ENCODE results near the gene RASGRF1.

Gene RASGRF1

GRCh38 chr15:79099692-79100091 lies 9.1 kb upstream of the RASGRF1 start:
- no peak for DNase-seq

GRCh38 chr15:79094611-79095021 lies 4.0 kb upstream of the RASGRF1 start:
- no peak for DNase-seq

- no peak for DNase-seq
Measured at GRCh38 chr15:79093352-79093935, 2.9 kb upstream of the RASGRF1 start.

GRCh38 chr15:79092382-79092781 lies 1.8 kb upstream of the RASGRF1 start:
- no peak for DNase-seq

- peak; percentile 77 for DNase-seq
Measured at GRCh38 chr15:79091204-79091867, 756 bp upstream of the RASGRF1 start.

GRCh38 chr15:79089890-79090486 lies 592 bp downstream of the RASGRF1 start:
- no peak for DNase-seq

GRCh38 chr15:79089331-79089889 lies 1.2 kb downstream of the RASGRF1 start:
- no peak for DNase-seq

- no peak for DNase-seq
Measured at GRCh38 chr15:79088426-79089205, 2.0 kb downstream of the RASGRF1 start.

- no peak for DNase-seq
Measured at GRCh38 chr15:79086814-79087213, 3.8 kb downstream of the RASGRF1 start.

- DNase-seq = no peak
Measured at GRCh38 chr15:79084308-79084968, 6.1 kb downstream of the RASGRF1 start.

GRCh38 chr15:79083154-79083553 lies 7.4 kb downstream of the RASGRF1 start:
- no peak for DNase-seq

GRCh38 chr15:79082363-79083070 lies 8.1 kb downstream of the RASGRF1 start:
- no peak for DNase-seq

- no peak for DNase-seq
Measured at GRCh38 chr15:79078763-79079410, 11.7 kb downstream of the RASGRF1 start.

GRCh38 chr15:79078003-79078402 lies 12.6 kb downstream of the RASGRF1 start:
- no peak for DNase-seq

- no peak for DNase-seq
Measured at GRCh38 chr15:79076661-79077060, 13.9 kb downstream of the RASGRF1 start.

- DNase-seq = no peak
Measured at GRCh38 chr15:79075256-79075655, 15.3 kb downstream of the RASGRF1 start.

- DNase-seq = no peak
Measured at GRCh38 chr15:79073336-79073735, 17.2 kb downstream of the RASGRF1 start.

- DNase-seq = no peak
Measured at GRCh38 chr15:79071901-79072300, 18.7 kb downstream of the RASGRF1 start.

- DNase-seq = no peak
Measured at GRCh38 chr15:79068790-79069189, 21.8 kb downstream of the RASGRF1 start.

GRCh38 chr15:79067969-79068368 lies 22.6 kb downstream of the RASGRF1 start:
- DNase-seq = peak; percentile 42

- DNase-seq = peak; percentile 41
Measured at GRCh38 chr15:79067072-79067833, 23.3 kb downstream of the RASGRF1 start.
